Smooth muscle cell (in vitro differentiated cells): ENCODE results near the gene PGBD5. TPM values are rescaled to one million over a fixed set of nuclear protein-coding genes. Genes with fewer than 3 reads are reported as not detected.

ENCODE experiments used
- DNase-seq: peaks from one replicate; lab custom pipeline; 2025; ENCODE audit not compliant: unreplicated experiment; lab: John Stamatoyannopoulos, UW
- H2AFZ ChIP-seq: fragments of 200-600 bp; sonication (generic); 2 replicates; pipeline ENCODE4 v1.6.0; 2016; ENCODE audit warnings: antibody characterized with exemption, low read depth, mild to moderate bottlenecking
- H3F3A ChIP-seq: fragments of 200-600 bp; sonication (generic); 2 replicates; pipeline ENCODE4 v1.6.0; 2017; ENCODE audit warnings: antibody characterized with exemption, low read depth
- H3K27ac ChIP-seq: fragments of 200-600 bp; sonication (generic); 2 replicates; pipeline ENCODE4 v1.5.1; 2016; ENCODE audit warnings: low read depth, mild to moderate bottlenecking
- H3K27me3 ChIP-seq: fragments of 200-600 bp; sonication (generic); 2 replicates; pipeline ENCODE4 v1.6.1; 2016; ENCODE audit warnings: low read depth, mild to moderate bottlenecking
- H3K36me3 ChIP-seq: fragments of 200-600 bp; sonication (generic); 2 replicates; pipeline ENCODE4 v1.5.1; 2016; ENCODE audit warnings: low read depth
- H3K4me1 ChIP-seq: fragments of 200-600 bp; sonication (generic); 2 replicates; pipeline ENCODE4 v1.5.1; 2016; ENCODE audit warnings: low read depth
- H3K4me2 ChIP-seq: fragments of 200-600 bp; sonication (generic); 2 replicates; pipeline ENCODE4 v1.6.0; 2016; ENCODE audit warnings: mild to moderate bottlenecking
- H3K4me3 ChIP-seq: fragments of 200-600 bp; sonication (generic); 2 replicates; pipeline ENCODE4 v1.5.1; 2016; ENCODE audit warnings: mild to moderate bottlenecking
- H3K79me2 ChIP-seq: fragments of 200-600 bp; sonication (generic); 2 replicates; pipeline ENCODE4 v1.6.0; 2016; ENCODE audit warnings: low read depth, mild to moderate bottlenecking
- H3K9ac ChIP-seq: fragments of 200-600 bp; sonication (generic); 2 replicates; pipeline ENCODE4 v1.6.0; 2016; ENCODE audit warnings: low read depth
- H3K9me3 ChIP-seq: fragments of 200-600 bp; sonication (generic); replicated peaks from 2 replicates; pipeline ENCODE4 v1.5.1; 2016; ENCODE audit warnings: low read depth
- H4K20me1 ChIP-seq: fragments of 200-600 bp; sonication (generic); 2 replicates; pipeline ENCODE4 v1.6.0; 2016; ENCODE audit warnings: low read depth
- CTCF ChIP-seq: fragments of 200-600 bp; sonication (generic); IDR thresholded peaks from 2 replicates; pipeline ENCODE4 v1.5.1; 2017; ENCODE audit warnings: borderline replicate concordance, mild to moderate bottlenecking, antibody characterized with exemption; ENCODE audit not compliant: insufficient read depth, poor library complexity, severe bottlenecking
- WGBS: methylation state at CpG from one replicate; pipeline ENCODE4 v1.1.7; 2016; ENCODE audit warnings: low lambda C conversion rate; 5-methylcytosine and 5-hydroxymethylcytosine counted together
- polyA plus RNA-seq: library from polyadenylated mRNA; unstranded; fragments of >200 nt; fragmentation: Nextera tagmentation; extraction: Ambion mirVana; gene quantifications from 2 replicates; pipeline ENCODE4 v1.2.1, GENCODE V29; 2016
- total RNA-seq: library from RNA; depleted of rRNA; stranded (reverse); fragments of >200 nt; gene quantifications from 2 replicates; pipeline ENCODE4 v1.2.3, GENCODE V29; 2014

PGBD5 gene
- total and polyA plus RNA-seq, 2 experiments from 2014 or later = 0.83 to 0.94 TPM

- Histone ChIP-seq H3K4me2 (no peak overlapping the region), H3K9me3 (no peaks in the 10 kb centered on the region), H3F3A (no peaks in the 10 kb centered on the region), H2AFZ (no peak overlapping the region), H4K20me1 (no peaks in the 10 kb centered on the region), H3K27ac (no peak overlapping the region), H3K4me3 (no peak overlapping the region), H3K9ac (no peak overlapping the region), H3K27me3 (peaks cover 50% of the 10 kb centered on the region), H3K4me1 (no peaks in the 10 kb centered on the region), H3K79me2 (no peaks in the 10 kb centered on the region), H3K36me3 (no peaks in the 10 kb centered on the region)
- no peak for TF ChIP-seq CTCF
- no peak for DNase-seq
- 85% methylated on average over 3 of the region's 3 CpGs for WGBS
Measured at GRCh38 chr1:230295367-230295766, 130.8 kb downstream of the PGBD5 start.

GRCh38 chr1:230293390-230293700, 132.8 kb downstream of the PGBD5 start:
- H3K4me2 ChIP-seq = no peak overlapping the region
- no peak for DNase-seq
- H3F3A ChIP-seq = no peaks in the 10 kb centered on the region
- no peaks in the 10 kb centered on the region for H3K79me2 ChIP-seq
- no peak overlapping the region for H3K4me3 ChIP-seq
- no peak overlapping the region for H3K9ac ChIP-seq
- no peak for TF ChIP-seq CTCF
- H3K27me3 ChIP-seq = peaks cover 56% of the 10 kb centered on the region
- no peaks in the 10 kb centered on the region for H4K20me1 ChIP-seq
- no peak overlapping the region for H3K27ac ChIP-seq
- H3K36me3 ChIP-seq = no peaks in the 10 kb centered on the region
- H3K9me3 ChIP-seq = no peaks in the 10 kb centered on the region
- no peaks in the 10 kb centered on the region for H3K4me1 ChIP-seq
- H2AFZ ChIP-seq = no peak overlapping the region
- whole genome bisulfite sequencing = 72% methylated on average over 4 of the region's 7 CpGs

- TF ChIP-seq CTCF = no peak
- 50% methylated on average over 12 of the region's 12 CpGs for WGBS
- H3F3A ChIP-seq = no peaks in the 10 kb centered on the region
Measured at GRCh38 chr1:230292689-230293389, 133.3 kb downstream of the PGBD5 start.

More at GRCh38 chr1:230292689-230293389, 133.3 kb downstream of the PGBD5 start:
- Histone ChIP-seq H3K27me3 (peaks cover 56% of the 10 kb centered on the region), H2AFZ (no peak overlapping the region), H3K79me2 (no peaks in the 10 kb centered on the region), H3K4me3 (no peak overlapping the region), H3K27ac (no peak overlapping the region), H3K4me2 (no peak overlapping the region), H4K20me1 (no peaks in the 10 kb centered on the region), H3K9ac (no peak overlapping the region), H3K9me3 (no peaks in the 10 kb centered on the region), H3K36me3 (no peaks in the 10 kb centered on the region), H3K4me1 (no peaks in the 10 kb centered on the region)
- no peak for DNase-seq
